Stimulated activated naive CD8-positive, alpha-beta T cell treated with anti-CD3 and anti-CD28 coated beads, Interleukin-15, Interleukin-2, amounts not matched to agents 100 U/mL and 50 U/mL, for 24 hours (primary cell): ENCODE data around the gene ERMN.
A peak's percentile ranks its signal among the peaks of the same experiment; 100 is the strongest.

Experiments used
- ATAC-seq: fragments of 150-1000 bp; cut with Tn5 transposase; one replicate; pipeline ENCODE4 v1.10.0; 2021
- DNase-seq: peaks from one replicate; pipeline ENCODE4 v3.0.0; 2021

Gene ERMN

GRCh38 chr2:157329524-157329923 is 3.9 kb upstream of the ERMN start:
- no peak for DNase-seq
- no peak for ATAC-seq

- ATAC-seq, result peak; percentile 97
These were observed 2.2 kb upstream of the ERMN start for GRCh38 chr2:157327621-157328500.

GRCh38 chr2:157327200-157327599 is 1.6 kb upstream of the ERMN start:
- DNase-seq, result no peak
- peak; percentile 11 for ATAC-seq

More at GRCh38 chr2:157327621-157328500, 2.2 kb upstream of the ERMN start:
- DNase-seq, result peak; percentile 94

- DNase-seq, result no peak
- no peak for ATAC-seq
These were observed 1.1 kb upstream of the ERMN start for GRCh38 chr2:157326698-157327097.

DNA sequence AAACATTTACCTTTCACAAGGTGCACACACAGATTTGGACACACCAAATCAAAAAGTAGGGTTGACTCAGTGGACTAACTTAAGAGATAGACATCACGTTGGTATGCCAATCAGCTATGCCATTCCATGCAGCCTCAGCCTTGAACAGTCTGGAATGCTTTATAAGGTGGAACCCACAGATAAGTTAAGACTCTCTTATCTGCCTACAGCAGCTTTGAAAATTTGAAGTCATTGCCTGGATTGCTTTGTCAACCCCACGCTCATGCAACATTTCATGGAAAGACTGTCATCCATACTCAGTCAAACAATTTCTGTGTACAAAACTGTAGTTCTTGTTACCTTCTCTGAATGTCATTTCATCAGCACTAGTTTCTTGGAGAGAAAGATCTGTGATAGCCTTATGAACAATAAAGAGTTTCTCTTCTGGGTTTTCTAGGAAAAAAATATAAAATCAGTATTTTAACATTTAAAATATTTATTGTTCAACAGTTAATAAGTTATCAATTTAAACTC is 1.2 kb downstream of the ERMN start:
- ATAC-seq (no peak), DNase-seq (no peak)

- DNase-seq, result no peak
- ATAC-seq, result no peak
These were observed 3.2 kb downstream of the ERMN start for GRCh38 chr2:157322432-157322831.

- DNase-seq (no peak), ATAC-seq (no peak)
These were observed 4.2 kb downstream of the ERMN start for GRCh38 chr2:157321466-157321865.

- DNase-seq (no peak), ATAC-seq (no peak)
These were observed 5.2 kb downstream of the ERMN start for GRCh38 chr2:157320409-157320808.

GRCh38 chr2:157319795-157320194 is 5.8 kb downstream of the ERMN start:
- DNase-seq, result no peak
- ATAC-seq, result no peak

- DNase-seq (no peak), ATAC-seq (peak; percentile 23)
These were observed 6.7 kb downstream of the ERMN start for GRCh38 chr2:157318884-157319283.

GRCh38 chr2:157315901-157316300 is 9.7 kb downstream of the ERMN start:
- DNase-seq, result no peak
- no peak for ATAC-seq

GRCh38 chr2:157312866-157313486 is 12.6 kb downstream of the ERMN start:
- ATAC-seq, result no peak

GRCh38 chr2:157311706-157312105 is 13.9 kb downstream of the ERMN start:
- ATAC-seq (no peak), DNase-seq (no peak)

More at GRCh38 chr2:157312866-157313486, 12.6 kb downstream of the ERMN start:
- DNase-seq, result no peak

DNA sequence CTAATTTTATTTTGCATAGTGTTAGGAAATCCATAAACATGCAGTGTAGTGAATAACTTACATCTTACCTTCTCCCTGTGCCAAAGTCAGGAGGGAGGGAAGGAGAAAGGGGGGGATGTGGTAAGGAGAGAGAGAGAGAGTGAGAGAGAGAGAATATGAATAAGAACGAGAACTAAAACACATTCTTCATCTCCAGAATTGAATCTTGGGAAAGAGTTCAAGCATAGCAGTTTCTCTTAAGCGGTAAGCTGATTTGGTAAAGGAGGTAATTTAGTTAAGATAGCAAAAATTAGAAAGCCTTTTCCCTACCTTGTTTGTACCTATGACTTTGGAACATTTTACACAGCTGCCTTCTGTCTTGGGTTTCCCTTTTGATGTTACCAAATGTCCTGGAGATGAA is 15.7 kb downstream of the ERMN start:
- ATAC-seq, result no peak
- DNase-seq, result no peak

DNA sequence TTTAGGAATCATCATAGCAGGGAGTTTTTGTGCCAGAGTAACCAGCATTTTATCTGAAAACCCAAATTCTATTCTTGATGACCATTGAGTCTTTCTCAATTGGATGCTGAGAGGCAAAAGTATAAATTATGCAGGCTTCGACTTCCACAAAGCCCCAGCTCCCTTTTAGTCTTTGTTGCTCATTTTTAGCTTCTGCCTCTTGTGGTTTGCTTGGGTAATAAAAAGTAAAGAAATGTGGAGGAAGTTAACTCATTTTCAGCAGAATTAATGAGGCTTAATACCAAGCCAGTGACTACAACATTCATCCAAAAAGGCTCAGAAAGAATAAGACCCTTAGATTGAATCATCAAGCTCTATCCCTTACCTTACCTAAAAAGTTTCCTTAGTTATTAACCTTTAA is 18.6 kb downstream of the ERMN start:
- DNase-seq (no peak), ATAC-seq (no peak)

DNA sequence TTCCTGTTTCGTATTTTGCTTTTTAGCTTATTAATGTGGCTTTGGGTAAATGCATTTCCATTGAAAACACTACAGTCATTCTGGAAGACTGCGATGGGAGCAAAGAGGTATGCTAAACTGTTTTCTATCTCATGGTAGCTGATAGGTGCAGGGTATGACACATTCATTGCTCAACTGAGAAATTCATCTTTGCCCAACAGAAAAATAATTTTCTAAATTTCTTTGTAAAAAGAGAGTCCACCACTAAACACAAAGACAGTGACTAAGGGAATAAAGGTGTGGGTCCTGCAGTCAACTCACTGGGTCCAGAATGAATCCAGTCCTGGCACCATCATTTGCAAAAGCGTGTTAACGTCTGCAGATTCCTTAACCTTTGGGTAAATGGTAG is 19.9 kb downstream of the ERMN start:
- ATAC-seq (no peak), DNase-seq (no peak)

GRCh38 chr2:157304811-157305722 is 20.6 kb downstream of the ERMN start:
- no peak for ATAC-seq
- no peak for DNase-seq

DNA sequence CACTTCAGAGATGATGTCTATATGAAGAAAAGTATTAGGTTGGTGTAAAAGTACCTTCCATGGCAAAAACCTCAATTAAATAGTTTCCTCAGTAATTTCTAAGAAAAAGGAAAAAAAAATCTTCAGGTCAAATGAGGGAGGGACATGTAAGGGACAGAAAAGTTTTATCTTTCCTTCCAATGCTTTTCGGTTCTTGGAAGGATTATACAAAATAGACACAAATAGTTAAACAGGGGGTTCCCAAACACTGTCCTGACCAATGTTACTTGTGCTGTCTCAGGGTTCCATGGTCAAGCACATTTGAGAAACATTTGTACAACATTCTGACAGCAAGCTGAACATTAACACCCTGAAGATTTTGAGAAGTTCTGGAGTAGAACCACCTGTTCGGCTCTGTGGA is 22.0 kb downstream of the ERMN start:
- ATAC-seq (no peak), DNase-seq (no peak)

DNA sequence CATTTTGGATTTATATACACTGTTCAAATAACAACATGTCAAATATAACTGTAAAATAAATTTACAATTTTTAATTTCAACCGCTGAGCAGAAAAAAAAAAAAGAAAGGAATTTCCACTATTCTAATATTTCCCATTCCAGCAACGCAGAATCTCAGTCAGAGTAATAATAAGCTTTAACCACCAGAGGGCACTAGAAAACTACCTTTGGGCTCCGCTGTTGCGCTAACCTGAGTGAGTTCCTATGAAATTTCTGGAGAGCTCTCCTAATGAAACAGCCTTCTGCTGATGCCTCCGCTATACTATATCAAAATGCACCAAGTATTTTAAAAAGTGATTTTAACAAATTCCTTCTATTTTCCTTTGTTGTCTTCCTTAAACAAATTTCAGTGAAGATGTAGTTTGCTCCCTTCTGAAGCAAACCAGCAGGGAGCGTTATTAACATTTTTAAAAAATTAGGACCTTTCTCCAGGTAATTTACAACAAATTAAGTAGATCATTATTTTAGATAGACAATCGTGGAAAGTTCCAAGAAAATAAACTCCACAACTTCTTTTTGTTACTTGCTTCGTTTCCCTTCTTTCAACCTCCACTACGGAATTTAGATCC is 23.0 kb downstream of the ERMN start:
- DNase-seq (no peak), ATAC-seq (peak; percentile 40)

GRCh38 chr2:157301307-157301706 is 24.3 kb downstream of the ERMN start:
- ATAC-seq, result no peak
- no peak for DNase-seq

GRCh38 chr2:157296958-157297357 is 28.7 kb downstream of the ERMN start:
- DNase-seq (no peak), ATAC-seq (no peak)

DNA sequence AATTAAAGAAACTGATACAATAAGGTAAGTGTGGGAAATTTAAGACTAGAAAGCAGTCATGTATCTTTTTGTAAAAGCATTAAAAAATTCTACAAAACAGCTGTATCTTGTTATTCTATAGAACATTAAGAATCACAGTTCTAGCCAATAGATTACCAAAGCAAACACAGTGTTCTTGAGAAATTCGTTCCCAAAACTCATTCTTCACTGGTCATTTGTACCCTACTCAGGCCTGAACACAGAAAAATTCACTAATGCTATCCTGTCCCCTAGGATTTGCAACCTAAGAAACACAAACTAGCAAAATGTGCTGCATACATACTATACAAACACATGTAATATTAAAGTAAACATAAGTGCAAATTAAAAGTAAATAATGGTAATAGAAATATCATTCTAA is 29.1 kb downstream of the ERMN start:
- DNase-seq (no peak), ATAC-seq (no peak)
